K562 (cell line): ENCODE measurements around the gene HNRNPU. TPM values are rescaled to one million over a fixed set of nuclear protein-coding genes. Genes with fewer than 3 reads are reported as not detected.

Experiments
- ATAC-seq: fragments of 200-7000 bp; cut with Tn5 transposase; 3 replicates; pipeline ENCODE4 v1.9.1; 2020; ENCODE audit warnings: moderate library complexity
- BruUV-seq: library from RNA; stranded (reverse); fragments of 400-500 nt; replicated peaks from 2 replicates; lab custom pipeline; 2021; lab: Mats Ljungman, UMichigan
- CTCF ChIA-PET: fragments of 300-600 bp; formaldehyde crosslinking; extraction: SDS; loops from one replicate; lab custom pipeline; 2021; ENCODE audit warnings: low intra/inter-chr PET ratio; lab: Yijun Ruan, JAX
- POLR2A ChIA-PET: fragments of 300-600, 350-650 bp; sonication (Branson Sonifier 250); formaldehyde crosslinking; extraction: SDS; loops from one replicate; lab custom pipeline; 2021; ENCODE audit warnings: antibody characterized with exemption, inconsistent platforms; lab: Yijun Ruan, JAX
- DNase-seq, 4 experiments: peaks; one replicate each; pipeline versions ENCODE4 v3.0.0 to v3.0.0-alpha.2; 2011 to 2018; ENCODE audit warnings: low spot score in 3 of 4, mixed read lengths in 3 of 4; ENCODE audit errors: extremely low read depth in 1 of 4
- FAIRE-seq: peaks from 2 replicates; lab custom pipeline; 2011; peaks lifted over from hg19 to GRCh38; lab: Jason Lieb, UNC
- H2AFZ ChIP-seq: 2 replicates; pipeline ENCODE4 v1.6.0; 2011; ENCODE audit warnings: low read depth, low read length, control low read depth, inconsistent platforms
- H3K27ac ChIP-seq: fragments of 200-600 bp; 3 replicates; pipeline ENCODE4 v1.8.0; 2011; ENCODE audit warnings: low read depth, mild to moderate bottlenecking, control low read depth, inconsistent platforms, low read length, moderate library complexity, mixed read lengths; ENCODE audit errors: extremely low read depth
- H3K27me3 ChIP-seq, 2 experiments: fragments of 300-600 bp in 1 of 2; 2 replicates in 1 of 2; 3 replicates in 1 of 2; pipeline versions ENCODE4 v1.6.0 to v1.8.0; 2011; ENCODE audit warnings: inconsistent platforms in 2 of 2, low read length in 2 of 2, mild to moderate bottlenecking in 1 of 2, mixed read lengths in 1 of 2, moderate library complexity in 1 of 2; ENCODE audit not compliant: control insufficient read depth in 2 of 2, insufficient read depth in 2 of 2
- H3K36me3 ChIP-seq: fragments of 300-600 bp; 3 replicates; pipeline ENCODE4 v1.8.0; 2011; ENCODE audit warnings: mild to moderate bottlenecking, low read length, inconsistent platforms; ENCODE audit not compliant: control insufficient read depth, insufficient read depth
- H3K4me1 ChIP-seq, 2 experiments: fragments of 200-600 bp in 1 of 2; replicated peaks in 1 of 2; 2 replicates in 1 of 2; 3 replicates in 1 of 2; pipeline versions ENCODE4 v1.5.1 to v1.8.0; 2011; ENCODE audit warnings: inconsistent platforms in 2 of 2, low read length in 2 of 2, mild to moderate bottlenecking in 1 of 2, mixed read lengths in 1 of 2, moderate library complexity in 1 of 2; ENCODE audit not compliant: control insufficient read depth in 2 of 2, insufficient read depth in 2 of 2
- H3K4me2 ChIP-seq: 2 replicates; pipeline ENCODE4 v1.6.1; 2011; ENCODE audit warnings: low read length, control low read depth, inconsistent platforms, mixed read lengths; ENCODE audit not compliant: insufficient read depth
- H3K4me3 ChIP-seq: fragments of 200-600 bp; sonication (generic), shearing (Covaris generic); 2 replicates; pipeline ENCODE4 v1.5.1; 2016; ENCODE audit warnings: control low read depth, inconsistent platforms
- H3K79me2 ChIP-seq: fragments of 200-600 bp; 3 replicates; pipeline ENCODE4 v1.8.0; 2011; ENCODE audit warnings: low read length, inconsistent platforms; ENCODE audit not compliant: control insufficient read depth, insufficient read depth
- H3K9ac ChIP-seq, 2 experiments: 2 replicates each; pipeline versions ENCODE4 v1.6.0 to v1.6.1; 2011; ENCODE audit warnings: low read depth in 2 of 2, low read length in 2 of 2, control low read depth in 1 of 2, inconsistent platforms in 1 of 2, mild to moderate bottlenecking in 1 of 2, mixed read lengths in 1 of 2; ENCODE audit not compliant: insufficient read depth in 1 of 2
- H3K9me1 ChIP-seq: one replicate; pipeline ENCODE4 v1.6.0; 2011; ENCODE audit warnings: inconsistent platforms, mild to moderate bottlenecking, low read length, moderate library complexity; ENCODE audit not compliant: control insufficient read depth, insufficient read depth
- H3K9me3 ChIP-seq: replicated peaks from 2 replicates; pipeline ENCODE4 v1.5.1; 2011; ENCODE audit warnings: low read depth, low read length, inconsistent platforms; ENCODE audit not compliant: control insufficient read depth, insufficient read depth
- H4K20me1 ChIP-seq: replicated peaks from 2 replicates; pipeline ENCODE4 v1.6.1; 2011; ENCODE audit warnings: low read length, inconsistent platforms, mixed read lengths; ENCODE audit not compliant: control insufficient read depth, insufficient read depth
- BCOR ChIP-seq: fragments of 450-650 bp; IDR thresholded peaks from 2 replicates; pipeline ENCODE4 v1.6.1; 2016
- CHD2 ChIP-seq: IDR thresholded peaks from 2 replicates; pipeline ENCODE4 v1.6.1; 2011; ENCODE audit warnings: low read depth, low read length
- JUN ChIP-seq, 2 experiments: sonication (generic) in 1 of 2; formaldehyde crosslinking in 1 of 2; IDR thresholded peaks; 2 replicates each; pipeline versions ENCODE4 v1.6.1 to v1.8.0; 2012 to 2022; ENCODE audit warnings: borderline replicate concordance in 2 of 2, mild to moderate bottlenecking in 2 of 2, improper control_type of control experiment in 1 of 2, low read depth in 1 of 2, low read length in 1 of 2, missing genetic modification reagents in 1 of 2
- KLF6 ChIP-seq: fragments of 250-450 bp; sonication (Bioruptor Pico); IDR thresholded peaks from 2 replicates; pipeline ENCODE4 v1.4.0; 2020; ENCODE audit warnings: mild to moderate bottlenecking, moderate library complexity, borderline replicate concordance
- LARP7 ChIP-seq: fragments of 450-650 bp; IDR thresholded peaks from 2 replicates; pipeline ENCODE4 v1.6.1; 2016
- ZNF408 ChIP-seq: fragments of 250-450 bp; sonication (Bioruptor Pico); IDR thresholded peaks from 2 replicates; pipeline ENCODE4 v1.4.0; 2020; ENCODE audit warnings: low read depth, mild to moderate bottlenecking, moderate library complexity
- ZNF586 ChIP-seq: fragments of 450-650 bp; formaldehyde crosslinking; conservative IDR thresholded peaks from 2 replicates; pipeline ENCODE4 v1.4.0; 2020; ENCODE audit warnings: mild to moderate bottlenecking, moderate library complexity
- WGBS: fragments of 100-300 bp; shearing (Covaris generic); methylation state at CpG from one replicate; pipeline ENCODE4 v1.1.6; 2016; ENCODE audit warnings: low coverage, mixed read lengths; ENCODE audit not compliant: insufficient coverage; ENCODE audit errors: missing lambda C conversion rate; 5-methylcytosine and 5-hydroxymethylcytosine counted together
- in situ Hi-C: fragments of 300-500 bp; cut with MboI; formaldehyde crosslinking; loops from 4 replicates; pipeline ENCODE4 v1.15.0; 2018; ENCODE audit warnings: inconsistent platforms, mixed read lengths
- intact Hi-C: fragments of 100-400 bp; cut with micrococcal nuclease; formaldehyde crosslinking; loops from 2 replicates; pipeline ENCODE4 v1.14.2; 2022
- polyA plus RNA-seq, 8 experiments: library from polyadenylated mRNA; depleted of rRNA in 4 of 8; stranded (reverse) in 5 of 8; unstranded in 3 of 8; fragments of >200 nt; fragmentation: Nextera tagmentation in 2 of 8; fragmentation: Illumina TruSeq in 1 of 8; extraction: Ambion mirVana in 2 of 8; extraction: Trizol in 1 of 8; gene quantifications; 2 replicates each; pipeline versions ENCODE4 v1.2.1 to v1.2.3, GENCODE V29; 2011 to 2014; ENCODE audit warnings: inconsistent platforms in 1 of 8, missing spikeins in 1 of 8
- total RNA-seq, 7 experiments: library from RNA; depleted of rRNA in 6 of 7; stranded (reverse); fragments of >200 nt in 6 of 7; fragmentation: Illumina TruSeq in 2 of 7; extraction: Trizol in 2 of 7; gene quantifications; 2 replicates each; pipeline versions ENCODE4 v1.2.1 to v1.2.3, GENCODE V29; 2011 to 2021; ENCODE audit warnings: low replicate concordance in 1 of 7
- TF ChIP-seq, protein P1 (sequence below), 3 experiments: fragments of 200-800 bp in 1 of 3; sonication (Bioruptor generic) in 1 of 3; sonication (generic) in 1 of 3; formaldehyde crosslinking in 1 of 3; IDR thresholded peaks; 2 replicates each; pipeline versions ENCODE4 v1.6.1 to v1.8.0; 2016 to 2022; ENCODE audit warnings: mild to moderate bottlenecking in 2 of 3, missing compliant biosample characterization in 2 of 3, missing genetic modification characterization in 2 of 3, missing genetic modification reagents in 1 of 3
- TF ChIP-seq, protein P2 (sequence below): fragments of 200-800 bp; sonication (Bioruptor generic); IDR thresholded peaks from 2 replicates; pipeline ENCODE4 v1.6.1; 2017; ENCODE audit warnings: missing genetic modification characterization, missing compliant biosample characterization
- TF ChIP-seq, protein P3 (sequence below): fragments of 450-650 bp; IDR thresholded peaks from 2 replicates; pipeline ENCODE4 v1.6.1; 2018; ENCODE audit warnings: mild to moderate bottlenecking, low read depth; ENCODE audit not compliant: partially characterized antibody
- TF ChIP-seq, protein P4 (sequence below): fragments of 250-450 bp; sonication (Bioruptor Pico); IDR thresholded peaks from 2 replicates; pipeline ENCODE4 v1.4.0; 2020; ENCODE audit warnings: borderline replicate concordance
- TF ChIP-seq, protein P5 (sequence below): sonication (generic); formaldehyde crosslinking; IDR thresholded peaks from 2 replicates; pipeline ENCODE4 v1.8.0; 2022; ENCODE audit warnings: mild to moderate bottlenecking, missing genetic modification reagents, borderline replicate concordance

The HNRNPU gene
- total and polyA plus RNA-seq, 9 of the 15 experiments (the other 6 are each of a cell fraction or from before 2014, with no cell fraction given), result 159 to 777 (median 577) TPM

DNA sequence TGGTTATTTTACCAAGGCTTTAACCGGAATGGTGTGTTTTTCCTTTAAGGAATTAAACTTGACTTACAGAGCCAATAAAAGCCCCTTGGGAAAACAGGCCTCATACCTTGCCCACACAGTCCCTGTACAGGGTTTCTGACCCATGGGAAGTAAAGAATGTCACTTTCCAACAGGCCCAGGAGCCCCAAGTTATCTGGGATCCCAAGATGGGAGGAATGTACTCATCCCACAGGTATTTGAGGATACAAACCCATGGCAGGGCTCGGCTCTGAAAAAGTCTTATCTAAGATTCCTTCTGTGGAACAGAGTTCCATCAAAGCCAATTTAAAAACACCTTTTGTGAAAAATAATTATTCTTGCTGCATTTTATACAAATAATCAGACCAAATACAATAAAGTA lies 44.2 kb downstream of the HNRNPU start:
- H4K20me1 ChIP-seq, result no peaks in the 10 kb centered on the region
- no peak overlapping the region for H3K27ac ChIP-seq
- in situ Hi-C loops, result no loop called here
- H3K9me3 ChIP-seq, result no peaks in the 10 kb centered on the region
- no peak overlapping the region for H3K4me3 ChIP-seq
- no peak for FAIRE-seq
- WGBS, result 6% methylated on average over 2 of the region's 2 CpGs
- ATAC-seq, result no peak
- CTCF ChIA-PET, result no interaction called here
- DNase-seq, result no peak
- no peaks in the 10 kb centered on the region for H3K9me1 ChIP-seq
- no peaks in the 10 kb centered on the region for H3K79me2 ChIP-seq
- no peak overlapping the region for H3K4me2 ChIP-seq
- H2AFZ ChIP-seq, result no peak overlapping the region
- no peak for TF ChIP-seq BCOR
- TF ChIP-seq, protein P1, sequence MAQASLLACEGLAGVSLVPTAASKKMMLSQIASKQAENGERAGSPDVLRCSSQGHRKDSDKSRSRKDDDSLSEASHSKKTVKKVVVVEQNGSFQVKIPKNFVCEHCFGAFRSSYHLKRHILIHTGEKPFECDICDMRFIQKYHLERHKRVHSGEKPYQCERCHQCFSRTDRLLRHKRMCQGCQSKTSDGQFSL (CRISPR knock-in tag; IDR thresholded peaks at IDR 0.05), result no peak
- TF ChIP-seq, protein P1 (tag; IDR thresholded peaks at IDR 0.05), result no peak
- TF ChIP-seq, protein P2, sequence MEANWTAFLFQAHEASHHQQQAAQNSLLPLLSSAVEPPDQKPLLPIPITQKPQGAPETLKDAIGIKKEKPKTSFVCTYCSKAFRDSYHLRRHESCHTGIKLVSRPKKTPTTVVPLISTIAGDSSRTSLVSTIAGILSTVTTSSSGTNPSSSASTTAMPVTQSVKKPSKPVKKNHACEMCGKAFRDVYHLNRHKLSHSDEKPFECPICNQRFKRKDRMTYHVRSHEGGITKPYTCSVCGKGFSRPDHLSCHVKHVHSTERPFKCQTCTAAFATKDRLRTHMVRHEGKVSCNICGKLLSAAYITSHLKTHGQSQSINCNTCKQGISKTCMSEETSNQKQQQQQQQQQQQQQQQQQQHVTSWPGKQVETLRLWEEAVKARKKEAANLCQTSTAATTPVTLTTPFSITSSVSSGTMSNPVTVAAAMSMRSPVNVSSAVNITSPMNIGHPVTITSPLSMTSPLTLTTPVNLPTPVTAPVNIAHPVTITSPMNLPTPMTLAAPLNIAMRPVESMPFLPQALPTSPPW (CRISPR knock-in tag), result no peak
- TF ChIP-seq, protein P3, sequence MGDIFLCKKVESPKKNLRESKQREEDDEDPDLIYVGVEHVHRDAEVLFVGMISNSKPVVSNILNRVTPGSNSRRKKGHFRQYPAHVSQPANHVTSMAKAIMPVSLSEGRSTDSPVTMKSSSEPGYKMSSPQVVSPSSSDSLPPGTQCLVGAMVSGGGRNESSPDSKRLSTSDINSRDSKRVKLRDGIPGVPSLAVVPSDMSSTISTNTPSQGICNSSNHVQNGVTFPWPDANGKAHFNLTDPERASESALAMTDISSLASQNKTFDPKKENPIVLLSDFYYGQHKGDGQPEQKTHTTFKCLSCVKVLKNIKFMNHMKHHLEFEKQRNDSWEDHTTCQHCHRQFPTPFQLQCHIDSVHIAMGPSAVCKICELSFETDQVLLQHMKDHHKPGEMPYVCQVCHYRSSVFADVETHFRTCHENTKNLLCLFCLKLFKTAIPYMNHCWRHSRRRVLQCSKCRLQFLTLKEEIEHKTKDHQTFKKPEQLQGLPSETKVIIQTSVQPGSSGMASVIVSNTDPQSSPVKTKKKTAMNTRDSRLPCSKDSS, result no peak
- TF ChIP-seq, protein P4, sequence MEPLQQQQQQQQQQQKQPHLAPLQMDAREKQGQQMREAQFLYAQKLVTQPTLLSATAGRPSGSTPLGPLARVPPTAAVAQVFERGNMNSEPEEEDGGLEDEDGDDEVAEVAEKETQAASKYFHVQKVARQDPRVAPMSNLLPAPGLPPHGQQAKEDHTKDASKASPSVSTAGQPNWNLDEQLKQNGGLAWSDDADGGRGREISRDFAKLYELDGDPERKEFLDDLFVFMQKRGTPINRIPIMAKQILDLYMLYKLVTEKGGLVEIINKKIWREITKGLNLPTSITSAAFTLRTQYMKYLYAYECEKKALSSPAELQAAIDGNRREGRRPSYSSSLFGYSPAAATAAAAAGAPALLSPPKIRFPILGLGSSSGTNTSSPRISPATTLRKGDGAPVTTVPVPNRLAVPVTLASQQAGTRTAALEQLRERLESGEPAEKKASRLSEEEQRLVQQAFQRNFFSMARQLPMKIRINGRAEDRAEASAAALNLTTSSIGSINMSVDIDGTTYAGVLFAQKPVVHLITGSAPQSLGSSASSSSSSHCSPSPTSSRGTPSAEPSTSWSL, result no peak
- no peak for TF ChIP-seq CHD2
- TF ChIP-seq ZNF408, result no peak
- no peak for TF ChIP-seq LARP7
- TF ChIP-seq ZNF586 (CRISPR knock-in tag), result no peak
- TF ChIP-seq, protein P5, sequence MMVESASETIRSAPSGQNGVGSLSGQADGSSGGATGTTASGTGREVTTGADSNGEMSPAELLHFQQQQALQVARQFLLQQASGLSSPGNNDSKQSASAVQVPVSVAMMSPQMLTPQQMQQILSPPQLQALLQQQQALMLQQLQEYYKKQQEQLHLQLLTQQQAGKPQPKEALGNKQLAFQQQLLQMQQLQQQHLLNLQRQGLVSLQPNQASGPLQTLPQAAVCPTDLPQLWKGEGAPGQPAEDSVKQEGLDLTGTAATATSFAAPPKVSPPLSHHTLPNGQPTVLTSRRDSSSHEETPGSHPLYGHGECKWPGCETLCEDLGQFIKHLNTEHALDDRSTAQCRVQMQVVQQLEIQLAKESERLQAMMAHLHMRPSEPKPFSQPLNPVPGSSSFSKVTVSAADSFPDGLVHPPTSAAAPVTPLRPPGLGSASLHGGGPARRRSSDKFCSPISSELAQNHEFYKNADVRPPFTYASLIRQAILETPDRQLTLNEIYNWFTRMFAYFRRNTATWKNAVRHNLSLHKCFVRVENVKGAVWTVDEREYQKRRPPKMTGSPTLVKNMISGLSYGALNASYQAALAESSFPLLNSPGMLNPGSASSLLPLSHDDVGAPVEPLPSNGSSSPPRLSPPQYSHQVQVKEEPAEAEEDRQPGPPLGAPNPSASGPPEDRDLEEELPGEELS (CRISPR knock-in tag), result no peak
- TF ChIP-seq KLF6 (CRISPR knock-in tag), result no peak
- TF ChIP-seq JUN (IDR thresholded peaks at IDR 0.05; ENCODE audit: borderline replicate concordance, low read depth, low read length), result no peak
- no peak for TF ChIP-seq JUN (CRISPR knock-in tag; IDR thresholded peaks at IDR 0.05; ENCODE audit: borderline replicate concordance)
- TF ChIP-seq, all 486 proteins: peak for 0
- BruUV-seq, result no TSS peak
- Histone ChIP-seq H3K27me3 (peaks cover 26% of the 10 kb centered on the region in 2 experiments), H3K4me1 (no peaks in the 10 kb centered on the region; a peak in 1 of 5 replicates), H3K9ac (no peak overlapping the region), H3K36me3 (no peaks in the 10 kb centered on the region)
- intact Hi-C loops, result no loop called here
- POLR2A ChIA-PET, result interaction anchor here (0.6 kb wide), 1 partner anchor 9 kb away, joined by 3 read pairs; no protein-coding TSS in a partner anchor
